ENCODE results near the gene NACA.
"Not testable (repeated sequence)": the region's sequence is repeated elsewhere in the genome, so short reads cannot be mapped to it uniquely, and the experiment has no call there.

Gene NACA

DNA sequence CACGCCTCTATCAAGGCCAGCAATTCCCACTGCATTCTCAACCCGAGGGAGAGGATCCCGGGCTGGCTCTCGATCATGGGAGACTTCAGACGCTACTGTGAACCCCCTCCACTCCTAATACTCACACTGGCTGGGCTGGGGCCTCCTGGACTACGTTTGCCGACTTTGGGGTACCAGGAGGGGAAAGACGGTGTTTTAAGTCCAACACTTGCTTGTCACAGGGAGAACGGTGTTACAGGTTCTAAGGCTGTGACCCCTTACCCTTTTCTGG lies 463 bp downstream of the NACA start:
- no peak for DNase-seq (ENCODE audit: low read depth in 2 of 2)

DNA sequence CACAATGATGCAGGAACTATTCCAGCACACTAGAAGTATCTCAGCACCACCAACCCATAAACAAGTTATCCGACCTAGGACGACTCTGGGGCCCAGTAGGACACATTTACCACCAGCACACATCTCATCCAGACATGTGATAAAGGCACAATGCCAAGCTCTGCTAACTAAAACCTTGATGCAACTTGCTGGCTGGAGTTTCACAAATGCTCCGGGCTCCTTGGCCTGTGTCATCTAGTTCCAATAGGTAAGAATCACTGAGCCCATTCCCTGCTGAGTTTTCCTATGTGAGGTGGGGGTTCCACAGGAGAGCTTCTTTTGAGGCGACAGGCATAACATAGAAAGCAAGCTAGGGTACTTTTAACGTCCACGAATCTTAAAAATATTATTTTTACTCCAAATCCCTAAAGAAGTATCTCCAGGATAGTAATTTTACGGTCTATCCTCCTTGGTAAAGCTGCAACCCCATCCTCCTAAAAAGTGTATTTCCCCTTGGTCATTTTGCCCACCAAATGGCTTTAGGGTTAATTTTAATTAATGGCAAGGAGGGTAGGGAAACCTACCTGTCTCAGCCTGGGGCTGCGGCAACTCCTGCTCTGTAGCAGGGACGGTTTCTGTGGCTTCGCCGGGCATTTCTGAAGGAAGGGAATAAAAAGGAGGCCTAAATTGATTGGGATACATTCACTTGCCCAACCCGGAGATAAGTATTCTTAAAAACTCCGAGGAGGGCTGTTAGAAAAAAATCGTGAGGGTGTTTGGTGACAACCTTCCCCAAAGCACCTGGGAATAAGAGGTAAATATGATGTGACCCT lies 1.0 kb downstream of the NACA start:
- no peak for DNase-seq (ENCODE audit: low read depth in 2 of 2)

DNA sequence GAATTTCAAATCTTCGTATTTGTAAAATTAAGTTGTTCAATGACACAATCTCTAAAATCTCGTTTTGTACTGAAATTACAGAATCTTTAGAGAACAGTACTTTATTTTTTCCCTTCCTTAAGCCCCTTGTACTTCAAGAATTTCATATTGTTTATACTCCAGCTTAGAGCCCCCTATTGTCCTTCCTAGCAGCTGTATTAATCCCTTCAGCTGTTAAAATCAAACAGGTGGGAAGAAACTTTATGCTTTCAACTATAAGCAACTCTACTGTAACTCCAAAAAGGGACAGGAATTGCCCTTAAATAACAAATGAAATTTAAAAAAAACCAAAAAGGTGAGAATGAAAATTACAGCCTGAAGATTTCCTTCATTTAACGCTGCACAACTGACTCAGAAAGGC lies 1.7 kb downstream of the NACA start:
- DNase-seq (ENCODE audit: low read depth in 2 of 2), result no peak

DNA sequence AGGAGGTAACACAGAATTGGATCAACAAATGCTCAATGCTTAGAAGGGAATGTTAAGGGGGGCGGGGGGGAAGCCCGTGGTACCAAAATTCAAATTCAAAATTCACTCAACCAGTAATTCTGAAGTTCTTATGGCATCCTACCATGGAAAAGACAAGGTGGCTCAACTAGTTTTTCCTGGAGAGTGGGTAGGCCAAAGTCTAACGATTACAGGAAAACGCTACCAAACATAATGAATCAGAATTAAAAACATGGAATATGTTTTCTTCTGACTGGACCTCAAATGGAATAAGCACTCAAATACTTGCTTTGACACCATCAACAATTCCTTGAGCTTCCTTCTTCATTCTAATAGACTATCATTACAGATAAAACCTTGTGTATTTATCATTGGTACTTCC lies 2.3 kb downstream of the NACA start:
- DNase-seq (ENCODE audit: low read depth in 2 of 2), result no peak

DNA sequence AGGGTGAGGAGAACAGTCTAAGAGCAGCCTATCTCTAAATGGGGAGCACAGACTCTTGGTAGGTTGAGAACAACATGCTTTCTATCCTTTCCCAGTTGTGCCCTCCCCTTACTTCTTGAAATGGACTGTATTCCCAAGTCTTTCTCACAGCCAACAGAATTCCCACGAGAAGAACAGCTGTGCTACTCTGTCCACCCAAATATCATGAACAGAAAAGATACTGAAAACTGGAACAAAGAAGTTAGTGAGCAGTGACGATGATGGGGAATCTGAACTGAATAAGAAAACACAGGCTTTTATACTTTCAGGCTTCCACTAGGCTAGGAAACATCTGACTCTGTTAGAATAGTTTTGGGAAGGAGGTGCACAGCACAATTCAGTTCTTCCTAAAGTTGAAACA lies 3.4 kb downstream of the NACA start:
- DNase-seq (ENCODE audit: low read depth in 2 of 2), result no peak

DNA sequence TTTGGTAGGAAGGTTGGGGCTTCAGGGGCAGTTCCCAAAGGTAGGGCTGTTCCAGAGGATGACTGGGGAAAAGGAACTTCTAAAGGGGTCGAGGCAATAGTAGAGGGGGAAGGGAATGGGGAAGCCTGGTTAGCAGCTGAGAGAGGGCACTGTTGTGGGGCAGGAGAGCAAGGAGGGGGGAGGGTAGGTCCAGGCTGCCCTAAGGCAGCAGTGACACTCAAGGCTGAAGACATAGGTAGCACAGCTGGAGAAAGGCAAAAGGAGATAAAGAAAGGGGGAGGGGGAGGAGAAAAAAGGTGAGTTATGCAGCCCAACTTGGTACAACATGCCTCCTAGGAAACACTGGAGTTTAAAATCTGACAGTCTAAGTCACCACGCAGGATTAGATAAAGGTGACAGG lies 3.9 kb downstream of the NACA start:
- no peak for DNase-seq (ENCODE audit: low read depth in 2 of 2)

DNA sequence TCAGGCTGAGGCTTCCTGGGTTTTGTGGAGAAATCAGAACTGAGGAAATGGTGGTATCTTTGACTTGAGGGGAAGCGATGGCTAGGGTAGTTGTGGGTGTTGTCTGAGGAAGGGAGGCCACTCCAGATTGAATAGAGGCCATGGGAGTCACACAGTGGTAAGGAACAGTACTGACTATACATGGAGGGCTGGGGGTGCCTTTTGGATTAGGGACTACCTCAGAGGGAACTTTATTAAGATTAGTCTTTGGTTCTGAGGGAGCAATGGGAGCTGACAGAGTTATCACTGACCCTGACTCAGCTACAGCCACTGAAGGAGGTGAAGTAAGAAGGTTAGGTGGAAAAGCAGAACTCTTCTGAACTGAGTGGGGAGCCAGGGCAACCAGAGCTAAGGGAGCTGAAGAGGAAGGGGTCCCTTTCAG lies 4.4 kb downstream of the NACA start:
- no peak for DNase-seq (ENCODE audit: low read depth in 2 of 2)

DNA sequence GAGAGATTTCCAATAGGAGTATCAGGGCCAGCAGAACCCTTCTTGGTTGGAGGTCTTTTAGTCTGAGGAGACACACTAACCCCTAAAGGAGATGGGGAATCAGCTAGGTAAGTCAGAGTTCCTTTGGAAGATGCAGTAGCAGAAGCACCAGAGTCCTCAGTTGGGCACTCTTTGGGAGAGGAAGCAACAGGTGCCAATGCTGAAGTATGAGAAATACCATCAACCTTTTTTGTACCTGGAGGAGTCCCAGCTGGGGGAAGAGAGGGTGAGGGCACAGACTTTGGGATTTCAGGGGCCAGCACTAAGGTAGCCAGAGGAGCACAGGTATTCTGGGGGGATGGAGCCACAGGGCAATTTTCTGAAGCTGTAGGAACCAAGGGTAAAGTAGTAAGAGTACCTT lies 6.0 kb downstream of the NACA start:
- DNase-seq (ENCODE audit: low read depth in 2 of 2), result no peak

DNA sequence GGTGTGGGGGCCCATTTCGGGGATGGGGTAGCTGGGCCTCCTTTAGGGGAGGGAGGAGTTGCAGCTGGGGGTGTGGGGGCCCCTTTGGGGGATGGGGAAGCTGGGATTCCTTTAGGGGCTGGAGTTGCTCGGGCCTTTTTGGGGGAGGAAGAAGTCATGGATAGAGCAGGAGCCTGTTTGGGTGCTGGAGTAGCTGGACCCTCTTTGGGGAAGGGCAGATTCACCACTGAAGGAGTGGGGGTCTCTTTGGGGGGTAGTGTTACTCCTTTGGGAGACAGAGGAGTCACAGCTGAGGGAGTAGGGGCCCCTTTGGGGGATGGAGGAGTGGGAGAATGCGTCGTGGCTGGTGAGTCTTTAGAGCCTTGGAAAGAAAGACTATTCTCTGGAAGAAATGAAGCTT lies 6.5 kb downstream of the NACA start:
- DNase-seq (ENCODE audit: low read depth in 2 of 2), result no peak

DNA sequence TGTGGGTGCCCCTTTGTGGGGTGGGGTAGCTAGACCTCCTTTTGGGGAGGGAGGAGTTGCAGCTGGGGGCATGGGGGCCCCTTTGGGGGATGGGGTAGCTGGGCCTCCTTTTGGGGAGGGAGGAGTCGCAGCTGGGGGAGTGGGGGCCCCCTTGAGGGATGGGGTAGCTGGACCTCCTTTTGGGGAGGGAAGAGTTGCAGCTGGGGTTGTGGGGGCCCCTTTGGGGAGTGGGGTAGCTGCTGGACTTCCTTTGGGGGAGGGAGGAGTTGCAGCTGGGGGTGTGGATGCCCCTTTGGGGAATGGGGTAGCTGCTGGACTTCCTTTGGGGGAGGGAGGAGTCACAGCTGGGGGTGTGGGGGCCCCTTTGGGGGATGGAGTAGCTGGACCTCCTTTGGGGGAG lies 7.0 kb downstream of the NACA start:
- no peak for DNase-seq (ENCODE audit: low read depth in 2 of 2)

DNA sequence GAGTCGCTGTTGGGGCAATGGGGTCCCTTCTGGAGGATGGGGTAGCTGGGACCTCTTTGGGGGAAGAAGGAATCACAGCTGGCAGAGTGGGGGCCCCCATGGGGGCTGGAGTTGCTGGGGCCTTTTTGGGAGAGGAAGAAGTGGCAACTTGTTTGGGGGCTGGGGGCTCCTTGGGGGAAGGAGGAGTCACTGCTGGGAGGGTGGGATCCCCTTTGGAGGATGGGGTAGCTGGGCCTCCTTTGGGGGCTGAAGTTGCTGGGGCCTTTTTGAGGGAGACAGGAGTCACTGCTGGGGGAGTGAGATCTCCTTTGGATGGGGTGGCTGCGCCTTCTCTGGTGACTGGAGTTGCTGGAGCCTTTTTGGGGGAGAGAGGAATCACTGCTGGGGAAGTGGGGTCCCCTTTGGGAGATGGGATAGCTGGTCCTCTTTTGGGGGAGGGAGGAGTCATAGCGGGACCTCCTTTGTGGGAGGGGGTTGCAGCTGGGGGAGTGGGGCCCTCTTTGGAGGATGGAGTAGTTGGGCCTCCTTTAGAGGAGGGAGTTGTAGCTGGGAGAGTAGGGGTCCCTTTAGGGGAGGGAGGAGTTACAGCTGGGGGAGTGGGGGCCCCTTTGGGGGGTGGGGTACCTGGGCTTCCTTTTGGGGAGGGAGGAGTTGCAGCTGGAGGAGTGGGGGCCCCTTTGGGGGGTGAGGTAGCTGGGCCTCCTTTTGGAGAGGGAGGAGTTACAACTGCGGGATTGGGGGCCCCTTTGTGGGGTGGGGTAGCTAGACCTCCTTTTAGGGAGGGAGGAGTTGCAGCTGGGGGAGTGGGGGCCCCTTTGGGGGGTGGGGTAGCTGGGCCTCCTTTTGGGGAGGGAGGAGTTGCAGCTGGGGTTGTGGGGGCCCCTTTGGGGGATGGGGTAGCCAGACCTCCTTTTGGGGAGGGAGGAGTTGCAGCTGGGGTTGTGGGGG lies 7.9 kb downstream of the NACA start:
- DNase-seq (ENCODE audit: low read depth in 2 of 2), result no peak

DNA sequence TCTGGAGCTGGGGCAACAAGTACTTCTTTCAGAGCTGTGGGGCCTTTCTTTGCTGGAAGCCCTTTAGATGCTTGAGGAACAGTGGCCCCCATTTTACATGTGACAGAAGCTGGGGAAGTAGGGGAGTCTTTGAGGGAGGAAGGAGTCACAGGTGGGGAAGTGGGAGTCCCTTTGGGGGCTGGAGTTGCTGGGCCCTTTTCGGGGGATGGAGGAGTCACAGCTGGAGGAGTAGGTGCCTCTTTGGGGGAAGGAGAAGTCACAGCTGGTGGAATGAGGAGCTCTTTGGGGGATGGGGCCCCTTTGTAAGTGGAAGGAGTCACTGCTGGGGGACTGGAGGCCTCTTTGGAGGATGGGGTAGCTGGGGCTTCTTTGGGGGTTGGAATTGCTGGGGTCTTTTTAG lies 8.6 kb downstream of the NACA start:
- no peak for DNase-seq (ENCODE audit: low read depth in 2 of 2)

DNA sequence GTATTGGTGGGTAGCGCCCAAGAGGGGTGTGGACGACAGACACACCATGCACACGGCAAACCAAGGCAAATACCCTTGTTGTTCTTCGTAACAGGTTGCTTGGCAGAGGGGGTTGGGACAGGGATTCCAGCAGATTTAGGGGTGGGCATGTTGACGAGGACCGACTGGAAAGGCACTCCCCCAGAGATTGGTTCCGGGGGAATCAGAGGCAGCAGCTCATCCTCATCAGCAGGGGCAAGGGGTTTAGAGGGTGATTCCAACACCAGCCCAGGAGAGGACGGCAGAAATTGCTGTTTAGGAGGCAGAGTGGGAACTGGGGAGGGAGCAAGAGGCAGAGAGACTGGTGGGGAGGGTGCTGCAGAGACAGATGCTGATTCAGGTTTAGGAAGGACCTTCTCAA lies 9.3 kb downstream of the NACA start:
- no peak for DNase-seq (ENCODE audit: low read depth in 2 of 2)

DNA sequence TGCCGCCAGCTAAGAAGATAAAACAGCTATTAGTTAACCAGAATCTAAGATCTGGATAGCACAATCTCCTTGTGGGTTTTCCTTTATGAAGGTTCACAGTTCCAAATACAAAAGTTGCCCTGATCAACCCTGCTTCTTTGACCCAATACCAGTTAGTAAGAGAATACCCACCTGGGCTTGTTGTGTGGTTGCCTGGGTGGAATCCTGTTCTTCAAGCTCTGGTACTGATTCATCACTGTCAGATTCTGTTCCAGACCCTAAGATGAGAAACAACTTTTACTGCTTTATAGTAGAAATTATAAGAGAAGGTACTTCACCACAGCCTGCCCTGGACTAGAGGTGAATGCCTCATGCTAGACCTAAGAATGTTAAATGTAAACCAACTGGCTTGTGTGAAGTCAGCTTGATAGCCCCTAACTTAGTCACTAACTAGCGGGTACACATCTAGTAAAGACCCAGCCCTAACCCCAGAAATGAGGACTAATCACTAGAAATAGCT lies 10.6 kb downstream of the NACA start:
- no peak for DNase-seq (ENCODE audit: low read depth in 2 of 2)

DNA sequence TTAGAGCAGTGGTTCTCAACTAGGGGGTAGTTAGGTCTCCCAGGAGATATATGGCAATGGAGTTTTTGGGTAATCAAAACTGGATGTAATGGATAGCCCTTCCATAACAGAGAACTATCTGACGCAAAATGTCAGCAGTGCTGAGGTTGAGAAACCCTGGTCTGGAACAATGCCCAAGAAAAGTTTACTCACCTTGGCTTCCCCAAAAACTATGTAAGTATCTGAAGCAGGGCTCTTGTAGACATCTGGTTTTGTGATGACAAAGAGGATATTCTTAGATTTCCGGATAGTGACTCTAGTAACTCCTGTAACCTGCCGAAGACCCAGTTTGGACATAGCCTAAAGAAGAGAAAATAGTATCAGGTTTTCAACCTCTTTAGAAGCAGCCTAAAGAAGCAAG lies 11.8 kb downstream of the NACA start:
- no peak for DNase-seq (ENCODE audit: low read depth in 2 of 2)

DNA sequence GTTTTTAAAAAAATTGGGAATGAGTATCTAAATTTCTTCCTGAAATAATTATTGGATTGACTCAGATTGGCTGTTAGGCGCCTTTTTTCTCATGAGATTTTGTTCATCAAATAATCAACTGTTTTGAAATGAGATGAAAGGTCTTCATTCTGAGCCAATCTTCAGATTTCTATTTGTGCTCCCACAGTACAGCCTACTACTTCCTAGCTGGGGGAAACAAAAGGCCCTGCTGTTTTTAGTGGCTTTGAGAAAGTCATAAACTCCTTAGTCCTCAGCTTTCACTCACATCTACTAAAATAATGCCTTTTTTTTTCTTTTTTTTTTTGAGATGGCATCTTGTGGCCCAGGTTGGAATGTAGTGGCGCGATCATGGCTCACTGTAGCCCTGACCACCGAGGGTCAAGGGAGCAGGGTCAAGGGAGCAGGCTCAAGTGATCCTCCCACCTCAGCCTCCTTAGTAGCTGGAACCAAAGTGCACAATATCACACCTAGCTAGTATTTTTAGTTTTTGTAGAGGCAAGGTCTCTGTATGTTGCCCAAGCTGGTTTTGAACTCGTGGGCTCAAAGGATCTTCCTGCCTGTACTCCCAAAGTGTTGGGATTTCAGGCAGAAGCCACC lies 15.2 kb downstream of the NACA start:
- no peak for DNase-seq (ENCODE audit: low read depth in 2 of 2)

DNA sequence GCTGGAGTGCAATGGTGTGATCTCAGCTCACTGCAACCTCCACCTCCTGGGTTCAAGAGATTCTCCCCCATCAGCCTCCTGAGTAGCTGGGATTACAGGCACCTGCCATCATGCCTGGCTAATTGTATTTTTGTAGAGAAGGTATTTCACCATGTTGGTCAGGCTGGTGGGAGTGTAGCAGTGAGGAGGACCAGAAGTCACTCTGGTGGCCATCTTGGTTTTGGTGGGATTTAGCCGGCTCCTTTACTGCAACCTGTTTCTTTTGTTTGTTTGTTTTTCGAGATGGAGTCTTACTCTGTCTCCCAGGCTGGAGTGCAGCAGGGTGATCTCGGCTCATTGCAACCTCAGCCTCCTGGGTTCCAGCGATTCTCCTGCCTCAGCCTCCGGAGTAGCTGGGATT lies 20.6 kb downstream of the NACA start:
- not testable (repeated sequence) for DNase-seq (ENCODE audit: low read depth in 2 of 2)

DNA sequence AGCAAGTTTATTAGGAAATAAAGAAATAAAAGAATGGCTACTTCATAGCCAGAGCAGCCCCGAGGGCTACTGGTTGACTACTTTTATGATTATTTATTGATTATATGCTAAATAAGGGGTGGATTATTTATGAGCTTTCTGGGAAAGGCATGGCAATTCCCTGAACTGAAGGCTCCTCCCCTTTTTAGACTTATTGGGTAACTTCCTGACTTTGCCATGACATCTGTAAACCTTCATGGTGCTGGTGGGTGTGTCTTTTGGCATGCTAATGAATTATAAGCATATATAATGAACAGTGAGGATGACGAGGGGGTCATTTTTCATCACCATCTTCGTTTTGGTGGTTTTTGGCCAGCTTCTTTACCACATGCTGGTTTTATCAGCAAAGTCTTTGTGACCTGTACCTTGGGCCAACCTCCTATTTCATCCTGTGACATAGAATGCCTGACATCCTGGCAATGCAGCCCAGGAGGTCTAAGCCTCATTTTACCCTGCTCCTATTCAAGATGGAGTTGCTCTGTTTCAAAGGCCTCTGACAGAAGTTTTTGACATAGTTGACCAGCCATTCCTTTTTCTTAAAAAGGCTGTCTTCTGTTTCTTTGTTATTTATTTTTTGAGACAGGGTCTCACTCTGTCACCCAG lies 26.0 kb downstream of the NACA start:
- DNase-seq (ENCODE audit: low read depth in 2 of 2), result no peak

DNA sequence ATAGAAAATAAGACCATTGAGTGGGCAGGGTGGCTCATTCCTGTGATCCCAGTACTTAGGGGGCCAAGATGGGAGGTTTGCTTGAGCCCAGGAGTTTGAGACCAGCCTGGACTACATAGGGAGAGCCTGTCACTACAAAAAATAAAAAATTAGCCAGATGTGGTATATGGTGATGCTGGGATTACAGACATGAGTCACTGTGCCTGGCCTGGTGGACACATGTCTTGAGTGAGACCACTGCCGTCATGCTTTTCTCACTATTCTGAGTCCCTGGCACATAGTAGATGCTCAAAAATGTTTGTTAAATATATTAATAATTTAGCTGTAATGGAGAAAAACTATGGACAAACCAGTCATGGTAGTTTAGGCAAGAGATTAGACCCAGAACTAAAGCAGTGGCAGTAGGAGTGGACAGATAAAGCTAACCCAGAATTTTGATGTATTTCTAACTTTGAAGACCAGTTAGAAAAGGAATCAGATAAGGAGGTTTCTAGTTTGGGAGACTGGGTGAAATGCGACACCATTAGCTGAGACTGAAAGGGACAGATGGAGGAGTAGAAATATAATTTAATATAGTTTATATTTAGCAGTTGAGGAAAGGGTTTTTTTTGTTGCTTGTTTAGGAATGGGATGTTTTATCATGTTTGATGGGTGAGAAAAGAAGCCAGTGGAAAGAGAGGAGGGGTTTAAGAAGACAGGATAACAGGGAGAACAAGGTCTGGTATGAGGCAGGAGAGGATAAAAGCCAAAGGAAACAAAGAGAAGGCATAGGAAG lies 29.6 kb downstream of the NACA start:
- no peak for DNase-seq (ENCODE audit: low read depth in 2 of 2)

DNA sequence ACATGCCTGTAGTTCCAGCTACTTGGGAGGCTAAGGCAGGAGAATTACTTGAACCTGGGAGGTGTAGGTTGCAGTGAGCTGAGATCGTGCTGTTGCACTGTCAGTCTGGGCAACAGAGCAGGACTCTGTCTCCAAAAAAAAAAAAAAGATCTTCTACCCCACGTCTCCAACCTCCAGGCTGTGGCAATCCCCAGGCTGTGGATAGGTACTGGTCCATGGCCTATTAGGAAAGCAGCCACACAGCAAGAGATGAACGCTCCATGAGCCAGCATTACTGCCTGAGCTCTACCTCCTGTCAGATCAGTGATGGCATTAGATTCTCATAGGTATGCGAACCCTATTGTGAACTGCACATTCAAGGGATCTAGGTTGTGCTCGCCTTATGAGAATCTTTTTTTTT lies 30.9 kb downstream of the NACA start:
- no peak for DNase-seq (ENCODE audit: low read depth in 2 of 2)

DNA sequence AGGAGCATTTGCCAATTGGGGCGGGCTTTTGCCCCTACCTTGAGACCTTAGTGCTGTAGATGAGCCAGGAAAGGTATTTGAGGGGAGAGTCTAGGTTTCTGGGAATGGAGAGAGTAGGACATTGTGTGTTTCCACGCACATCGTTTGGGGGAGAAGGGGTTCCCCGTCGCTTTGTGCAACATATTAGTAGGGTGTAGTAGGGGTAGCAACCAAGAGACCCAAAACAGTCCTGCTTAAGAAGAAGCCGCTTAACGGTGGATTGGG lies 36.3 kb downstream of the NACA start:
- DNase-seq (ENCODE audit: low read depth in 2 of 2), result peak in 1 of 2 experiments; percentile 13

All from stimulated activated CD4-positive, alpha-beta T cell treated with anti-CD3 and anti-CD28 coated beads, Interleukin-12 subunit alpha, Interleukin-12 subunit beta, amount 100 ng/mL, for 24 hours (primary cell).